GM12873 (cell line): Measurements from ENCODE around the gene VASN.

Experiments used
- CTCF ChIP-seq: IDR thresholded peaks from 2 replicates; pipeline ENCODE4 v1.5.1; 2012; ENCODE audit warnings: low read depth, mild to moderate bottlenecking, moderate library complexity, low read length, control low read depth; ENCODE audit not compliant: insufficient read depth; ENCODE audit errors: missing control alignments

Gene VASN

GRCh38 chr16:4353675-4354074, 18.0 kb upstream of the VASN start:
- TF ChIP-seq CTCF = no peak

GRCh38 chr16:4354512-4355409, 16.9 kb upstream of the VASN start:
- no peak for TF ChIP-seq CTCF

DNA sequence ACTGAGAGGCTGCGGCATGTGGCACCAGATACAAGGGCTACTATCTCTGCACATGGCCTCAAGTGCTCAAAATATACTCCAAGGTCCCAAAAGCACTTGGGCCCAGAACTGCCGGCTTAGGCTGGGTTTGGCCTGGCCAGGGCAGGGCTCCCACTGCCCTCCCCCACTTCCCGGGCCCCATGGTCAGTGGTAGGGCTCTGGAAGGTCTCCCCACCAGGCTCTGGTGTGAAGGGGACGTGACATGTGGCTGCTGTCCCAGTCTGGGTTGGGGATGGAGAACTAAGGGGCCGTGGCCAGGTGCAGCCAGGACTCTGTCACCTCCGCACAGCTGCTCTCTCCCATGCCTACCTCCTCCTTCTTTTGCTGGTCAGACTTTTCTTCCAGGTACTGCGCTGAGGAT, 14.8 kb upstream of the VASN start:
- no peak for TF ChIP-seq CTCF

GRCh38 chr16:4358236-4358635, 13.4 kb upstream of the VASN start:
- no peak for TF ChIP-seq CTCF

- TF ChIP-seq CTCF = peak; percentile 87
Observed at GRCh38 chr16:4358831-4359561, 12.7 kb upstream of the VASN start.

- no peak for TF ChIP-seq CTCF
Observed at GRCh38 chr16:4359914-4360313, 11.7 kb upstream of the VASN start.

DNA sequence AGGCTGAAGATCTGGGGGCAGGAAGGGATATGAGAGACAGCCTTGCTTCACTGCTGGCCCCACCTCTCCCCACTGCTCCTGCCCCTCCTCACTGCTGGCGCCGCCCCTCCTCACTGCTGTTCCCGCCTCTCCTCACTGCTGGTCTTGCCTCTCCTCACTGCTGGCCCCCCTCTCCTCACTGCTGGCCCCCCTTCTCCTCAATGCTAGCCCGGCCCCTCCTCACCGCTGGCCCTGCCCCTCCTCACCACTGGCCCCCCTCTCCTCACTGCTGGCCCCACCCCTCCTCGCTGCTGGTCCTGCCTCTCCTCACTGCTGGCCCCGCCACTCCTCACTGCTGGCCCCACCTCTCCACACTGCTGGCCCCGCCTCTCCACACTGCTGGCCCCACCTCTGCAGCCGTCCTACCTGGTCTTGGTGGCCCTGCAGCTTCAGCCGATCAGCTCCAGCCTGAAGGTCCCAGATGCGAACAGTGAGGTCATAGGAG, 11.1 kb upstream of the VASN start:
- no peak for TF ChIP-seq CTCF
